ENCODE measurements around the gene TMEM40.
A peak's percentile ranks its signal among the peaks of the same experiment; 100 is the strongest.
"Not testable (repeated sequence)": the region's sequence is repeated elsewhere in the genome, so short reads cannot be mapped to it uniquely, and the experiment has no call there.

Gene TMEM40

GRCh38 chr3:12748477-12748876, 10.6 kb downstream of the TMEM40 start:
- no peak for DNase-seq

GRCh38 chr3:12746419-12746818, 12.6 kb downstream of the TMEM40 start:
- DNase-seq, result no peak

GRCh38 chr3:12744326-12744725, 14.7 kb downstream of the TMEM40 start:
- no peak for DNase-seq

- DNase-seq, result no peak
Measured at GRCh38 chr3:12743583-12743982, 15.5 kb downstream of the TMEM40 start.

GRCh38 chr3:12742330-12743107, 16.5 kb downstream of the TMEM40 start:
- DNase-seq, result no peak

GRCh38 chr3:12741209-12741608, 17.9 kb downstream of the TMEM40 start:
- DNase-seq, result no peak

- no peak for DNase-seq
Measured at GRCh38 chr3:12737833-12738232, 21.2 kb downstream of the TMEM40 start.

- no peak for DNase-seq
Measured at GRCh38 chr3:12737319-12737718, 21.7 kb downstream of the TMEM40 start.

GRCh38 chr3:12734960-12735359, 24.1 kb downstream of the TMEM40 start:
- no peak for DNase-seq

- DNase-seq, result no peak
Measured at GRCh38 chr3:12733566-12733965, 25.5 kb downstream of the TMEM40 start.

GRCh38 chr3:12730506-12731242, 28.4 kb downstream of the TMEM40 start:
- no peak for DNase-seq

GRCh38 chr3:12729051-12729651, 29.9 kb downstream of the TMEM40 start:
- no peak for DNase-seq

GRCh38 chr3:12727937-12728336, 31.1 kb downstream of the TMEM40 start:
- DNase-seq, result no peak

GRCh38 chr3:12727481-12727880, 31.6 kb downstream of the TMEM40 start:
- DNase-seq, result no peak

- DNase-seq, result no peak
Measured at GRCh38 chr3:12725436-12725835, 33.6 kb downstream of the TMEM40 start.

GRCh38 chr3:12724794-12725193, 34.3 kb downstream of the TMEM40 start:
- no peak for DNase-seq

- not testable (repeated sequence) for DNase-seq
Measured at GRCh38 chr3:12723362-12723761, 35.7 kb downstream of the TMEM40 start.

- no peak for DNase-seq
Measured at GRCh38 chr3:12722226-12722625, 36.8 kb downstream of the TMEM40 start.

- DNase-seq, result peak; percentile 63
Measured at GRCh38 chr3:12719984-12720898, 38.8 kb downstream of the TMEM40 start.

GRCh38 chr3:12719541-12719940, 39.5 kb downstream of the TMEM40 start:
- no peak for DNase-seq

GRCh38 chr3:12716605-12717151, 42.4 kb downstream of the TMEM40 start:
- no peak for DNase-seq

GRCh38 chr3:12714278-12714677, 44.8 kb downstream of the TMEM40 start:
- no peak for DNase-seq

GRCh38 chr3:12710062-12710461, 49.0 kb downstream of the TMEM40 start:
- no peak for DNase-seq
